GM06990 (cell line): ENCODE measurements around the gene ESRRB.

Experiments used
- DNase-seq: peaks from one replicate; pipeline ENCODE4 v3.0.0-alpha.2; 2011; ENCODE audit not compliant: insufficient read length; ENCODE audit errors: extremely low read depth
- H3K27me3 ChIP-seq: replicated peaks from 2 replicates; pipeline ENCODE4 v1.6.0; 2011; ENCODE audit warnings: low read length; ENCODE audit not compliant: control insufficient read depth, insufficient read depth
- H3K36me3 ChIP-seq: 2 replicates; pipeline ENCODE4 v1.5.1; 2011; ENCODE audit warnings: low read length; ENCODE audit not compliant: control insufficient read depth, insufficient read depth
- H3K4me3 ChIP-seq: replicated peaks from 2 replicates; pipeline ENCODE4 v1.5.1; 2011; ENCODE audit warnings: low read depth, mild to moderate bottlenecking, control low read depth, low read length
- TF ChIP-seq, protein P1 (sequence below): IDR thresholded peaks from 2 replicates; pipeline ENCODE4 v1.5.1; 2011; ENCODE audit warnings: low read length, control low read depth, mild to moderate bottlenecking, inconsistent platforms; ENCODE audit not compliant: insufficient read depth, poor library complexity, severe bottlenecking

ESRRB gene

DNA sequence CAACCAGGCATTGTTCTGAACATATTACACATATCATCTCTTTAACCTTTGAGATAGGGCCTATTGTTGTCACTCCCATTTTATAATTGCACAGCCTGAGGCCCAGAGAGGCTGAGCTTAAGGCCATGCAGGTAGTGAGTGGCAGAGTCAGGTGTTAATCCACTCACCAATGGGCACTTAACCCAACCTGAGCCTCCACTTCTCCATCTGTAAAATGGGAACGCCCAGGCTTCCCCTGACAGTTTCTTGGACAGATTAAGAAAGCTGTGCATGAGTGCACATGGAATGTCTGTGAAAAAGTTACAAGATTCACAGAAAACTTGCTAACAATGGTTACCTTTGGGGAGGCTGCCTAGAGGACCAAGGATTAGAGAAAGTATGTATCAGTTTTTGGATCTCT is 32.9 kb downstream of the ESRRB start:
- TF ChIP-seq, protein P1, sequence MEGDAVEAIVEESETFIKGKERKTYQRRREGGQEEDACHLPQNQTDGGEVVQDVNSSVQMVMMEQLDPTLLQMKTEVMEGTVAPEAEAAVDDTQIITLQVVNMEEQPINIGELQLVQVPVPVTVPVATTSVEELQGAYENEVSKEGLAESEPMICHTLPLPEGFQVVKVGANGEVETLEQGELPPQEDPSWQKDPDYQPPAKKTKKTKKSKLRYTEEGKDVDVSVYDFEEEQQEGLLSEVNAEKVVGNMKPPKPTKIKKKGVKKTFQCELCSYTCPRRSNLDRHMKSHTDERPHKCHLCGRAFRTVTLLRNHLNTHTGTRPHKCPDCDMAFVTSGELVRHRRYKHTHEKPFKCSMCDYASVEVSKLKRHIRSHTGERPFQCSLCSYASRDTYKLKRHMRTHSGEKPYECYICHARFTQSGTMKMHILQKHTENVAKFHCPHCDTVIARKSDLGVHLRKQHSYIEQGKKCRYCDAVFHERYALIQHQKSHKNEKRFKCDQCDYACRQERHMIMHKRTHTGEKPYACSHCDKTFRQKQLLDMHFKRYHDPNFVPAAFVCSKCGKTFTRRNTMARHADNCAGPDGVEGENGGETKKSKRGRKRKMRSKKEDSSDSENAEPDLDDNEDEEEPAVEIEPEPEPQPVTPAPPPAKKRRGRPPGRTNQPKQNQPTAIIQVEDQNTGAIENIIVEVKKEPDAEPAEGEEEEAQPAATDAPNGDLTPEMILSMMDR, result no peak
- H3K27me3 ChIP-seq, result peaks cover 4% of the 10 kb centered on the region
- no peak overlapping the region for H3K4me3 ChIP-seq
- DNase-seq, result no peak
- H3K36me3 ChIP-seq, result no peaks in the 10 kb centered on the region

DNA sequence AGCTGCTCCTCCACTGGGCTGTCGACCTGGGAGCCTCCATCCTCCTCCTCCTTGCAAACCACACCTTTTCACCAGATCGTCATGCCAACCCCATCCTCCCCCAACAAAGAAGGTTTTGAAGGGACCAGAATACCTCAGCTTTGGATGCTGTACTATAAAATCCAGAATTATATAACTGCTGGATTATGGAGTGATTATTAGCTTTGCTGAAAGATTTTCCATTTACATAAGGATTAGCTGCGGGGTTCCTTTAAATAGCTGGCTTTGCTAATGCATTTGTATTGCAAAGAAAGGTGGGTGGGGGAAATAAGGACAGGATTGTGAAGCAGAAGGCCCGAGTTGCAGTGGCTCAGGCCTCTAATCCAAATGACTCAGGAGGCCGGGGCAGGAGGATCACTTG is 36.6 kb downstream of the ESRRB start:
- H3K36me3 ChIP-seq, result no peaks in the 10 kb centered on the region
- TF ChIP-seq, protein P1, result no peak
- H3K4me3 ChIP-seq, result no peak overlapping the region
- no peak for DNase-seq
- H3K27me3 ChIP-seq, result no peaks in the 10 kb centered on the region; the same call in none of the 2 replicates

GRCh38 chr14:76413106-76413961 is 37.4 kb downstream of the ESRRB start:
- H3K27me3 ChIP-seq, result no peaks in the 10 kb centered on the region; the same call in 1 of the 2 replicates
- DNase-seq, result no peak
- H3K4me3 ChIP-seq, result no peak overlapping the region
- no peaks in the 10 kb centered on the region for H3K36me3 ChIP-seq
- TF ChIP-seq, protein P1, result no peak

DNA sequence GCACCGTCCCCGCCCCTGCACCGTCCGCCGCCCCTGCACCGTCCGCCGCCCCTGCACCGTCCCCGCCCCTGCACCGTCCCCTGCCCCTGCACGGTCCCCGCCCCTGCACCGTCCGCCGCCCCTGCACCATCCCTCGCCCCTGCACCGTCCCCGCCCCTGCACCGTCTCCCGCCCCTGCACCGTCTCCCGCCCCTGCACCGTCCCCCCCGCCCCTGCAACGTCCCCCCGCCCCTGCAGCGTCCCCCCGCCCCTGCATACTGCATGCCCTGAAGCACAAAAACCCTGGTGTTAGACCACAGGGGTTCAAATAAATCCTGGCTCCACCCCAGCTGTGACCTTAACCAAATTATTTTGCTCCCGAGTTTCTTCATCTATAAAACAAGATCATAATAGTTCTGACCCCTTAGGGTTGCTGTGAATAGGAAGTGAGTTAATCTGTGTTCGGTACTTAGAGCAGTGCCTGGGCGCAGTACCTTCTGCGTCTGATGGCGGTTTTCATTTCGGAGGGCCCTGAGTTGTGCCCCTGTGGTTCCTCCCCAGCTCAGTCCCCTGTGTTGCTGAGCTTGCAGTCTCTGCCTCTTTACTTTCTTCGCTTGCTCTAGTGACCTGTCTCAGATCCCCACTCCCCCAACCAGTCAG is 38.1 kb downstream of the ESRRB start:
- DNase-seq, result no peak
- no peak overlapping the region for H3K4me3 ChIP-seq
- TF ChIP-seq, protein P1, result no peak
- H3K27me3 ChIP-seq, result no peaks in the 10 kb centered on the region; the same call in 1 of the 2 replicates
- no peaks in the 10 kb centered on the region for H3K36me3 ChIP-seq

GRCh38 chr14:76419399-76419798 is 43.5 kb downstream of the ESRRB start:
- no peaks in the 10 kb centered on the region; the same call in 1 of the 2 replicates for H3K27me3 ChIP-seq
- no peak overlapping the region for H3K4me3 ChIP-seq
- no peaks in the 10 kb centered on the region for H3K36me3 ChIP-seq
- no peak for DNase-seq
- TF ChIP-seq, protein P1, result no peak
